GM19035 (cell line): ENCODE measurements around the gene ST3GAL5.

Source experiments
- ATAC-seq: cut with Tn5 transposase; IDR thresholded peaks from one replicate; pipeline ENCODE4 v1.9.1; 2021; ENCODE audit not compliant: unreplicated experiment

ST3GAL5 gene

GRCh38 chr2:85867556-85868292, 21.1 kb downstream of the ST3GAL5 start:
- ATAC-seq: no peak

GRCh38 chr2:85867121-85867520, 21.7 kb downstream of the ST3GAL5 start:
- ATAC-seq: no peak

- no peak for ATAC-seq
These were observed 22.6 kb downstream of the ST3GAL5 start for GRCh38 chr2:85866165-85866659.

- ATAC-seq: peak; percentile 69
These were observed 23.1 kb downstream of the ST3GAL5 start for GRCh38 chr2:85865539-85866164.

GRCh38 chr2:85864654-85865053, 24.1 kb downstream of the ST3GAL5 start:
- no peak for ATAC-seq

- no peak for ATAC-seq
These were observed 26.4 kb downstream of the ST3GAL5 start for GRCh38 chr2:85862426-85862825.

GRCh38 chr2:85861650-85862049, 27.1 kb downstream of the ST3GAL5 start:
- ATAC-seq: no peak

GRCh38 chr2:85861180-85861579, 27.6 kb downstream of the ST3GAL5 start:
- peak; percentile 52 for ATAC-seq

GRCh38 chr2:85858841-85859240, 29.9 kb downstream of the ST3GAL5 start:
- no peak for ATAC-seq

GRCh38 chr2:85854897-85855296, 33.9 kb downstream of the ST3GAL5 start:
- no peak for ATAC-seq

- ATAC-seq: no peak
These were observed 34.7 kb downstream of the ST3GAL5 start for GRCh38 chr2:85854166-85854509.

- peak; percentile 57 for ATAC-seq
These were observed 35.2 kb downstream of the ST3GAL5 start for GRCh38 chr2:85853499-85854165.

GRCh38 chr2:85852937-85853498, 35.8 kb downstream of the ST3GAL5 start:
- ATAC-seq: peak; percentile 55

GRCh38 chr2:85852152-85852840, 36.5 kb downstream of the ST3GAL5 start:
- no peak for ATAC-seq

GRCh38 chr2:85851253-85852151, 37.3 kb downstream of the ST3GAL5 start:
- no peak for ATAC-seq

- no peak for ATAC-seq
These were observed 38.3 kb downstream of the ST3GAL5 start for GRCh38 chr2:85850451-85850850.

- no peak for ATAC-seq
These were observed 41.7 kb downstream of the ST3GAL5 start for GRCh38 chr2:85847051-85847588.

GRCh38 chr2:85846411-85846810, 42.4 kb downstream of the ST3GAL5 start:
- ATAC-seq: no peak

- no peak for ATAC-seq
These were observed 44.3 kb downstream of the ST3GAL5 start for GRCh38 chr2:85844486-85844885.

- no peak for ATAC-seq
These were observed 45.2 kb downstream of the ST3GAL5 start for GRCh38 chr2:85843543-85843942.
